GM23248 (cell line): ENCODE results near the gene CD58. TPM values are rescaled to one million over a fixed set of nuclear protein-coding genes. Genes with fewer than 3 reads are reported as not detected.

ENCODE experiments used
- DNase-seq: peaks from one replicate; pipeline ENCODE4 v3.0.0-alpha.2; 2015
- H2AFZ ChIP-seq: fragments of 200-600 bp; sonication (generic); 2 replicates; pipeline ENCODE4 v1.6.1; 2016; ENCODE audit warnings: antibody characterized with exemption
- H3F3A ChIP-seq: fragments of 200-600 bp; sonication (generic); 2 replicates; pipeline ENCODE4 v1.6.1; 2016; ENCODE audit warnings: mild to moderate bottlenecking, antibody characterized with exemption, mixed run types; ENCODE audit not compliant: insufficient read depth
- H3K27ac ChIP-seq: fragments of 200-600 bp; sonication (generic); 2 replicates; pipeline ENCODE4 v1.5.1; 2016; ENCODE audit warnings: mild to moderate bottlenecking
- H3K27me3 ChIP-seq: fragments of 200-600 bp; sonication (generic); replicated peaks from 2 replicates; pipeline ENCODE4 v1.6.1; 2016; ENCODE audit warnings: mild to moderate bottlenecking; ENCODE audit not compliant: insufficient read depth
- H3K36me3 ChIP-seq: fragments of 200-600 bp; sonication (generic); 2 replicates; pipeline ENCODE4 v1.6.1; 2016; ENCODE audit warnings: low read depth, mild to moderate bottlenecking
- H3K4me1 ChIP-seq: fragments of 200-600 bp; sonication (generic); 2 replicates; pipeline ENCODE4 v1.6.1; 2016; ENCODE audit warnings: mild to moderate bottlenecking; ENCODE audit not compliant: insufficient read depth
- H3K4me2 ChIP-seq: fragments of 200-600 bp; sonication (generic); one replicate; pipeline ENCODE4 v1.6.1; 2016; ENCODE audit warnings: mild to moderate bottlenecking; ENCODE audit not compliant: unreplicated experiment
- H3K4me3 ChIP-seq: fragments of 200-600 bp; sonication (generic); 2 replicates; pipeline ENCODE4 v1.5.1; 2016; ENCODE audit warnings: mild to moderate bottlenecking
- H3K79me2 ChIP-seq: fragments of 200-600 bp; sonication (generic); 2 replicates; pipeline ENCODE4 v1.6.1; 2016; ENCODE audit warnings: mild to moderate bottlenecking; ENCODE audit not compliant: insufficient read depth
- H3K9ac ChIP-seq: fragments of 200-600 bp; sonication (generic); 2 replicates; pipeline ENCODE4 v1.6.1; 2016; ENCODE audit warnings: mild to moderate bottlenecking
- H3K9me2 ChIP-seq: fragments of 200-600 bp; sonication (generic); 2 replicates; pipeline ENCODE4 v1.6.1; 2016; ENCODE audit warnings: mixed run types, mild to moderate bottlenecking, moderate library complexity; ENCODE audit not compliant: insufficient read depth
- H3K9me3 ChIP-seq: fragments of 200-600 bp; sonication (generic); one replicate; pipeline ENCODE4 v1.6.1; 2017; ENCODE audit warnings: low read depth
- H4K20me1 ChIP-seq: fragments of 200-600 bp; sonication (generic); 2 replicates; pipeline ENCODE4 v1.6.0; 2016; ENCODE audit not compliant: insufficient read depth
- EZH2 ChIP-seq: fragments of 200-600 bp; sonication (generic); IDR thresholded peaks from 2 replicates; pipeline ENCODE4 v1.6.1; 2018; ENCODE audit warnings: antibody characterized with exemption, mild to moderate bottlenecking; ENCODE audit not compliant: insufficient read depth, poor library complexity, severe bottlenecking
- EZH2phosphoT487 ChIP-seq: fragments of 200-600 bp; sonication (generic); IDR thresholded peaks from 2 replicates; pipeline ENCODE4 v1.6.1; 2018; ENCODE audit warnings: antibody characterized with exemption, moderate library complexity, mild to moderate bottlenecking, low read depth; ENCODE audit not compliant: insufficient read depth
- WGBS, 2 experiments: methylation state at CpG; one replicate each; pipeline ENCODE4 v1.1.6; 2015 to 2017; ENCODE audit warnings: low lambda C conversion rate in 2 of 2, low coverage in 1 of 2; ENCODE audit errors: missing lambda C conversion rate in 2 of 2; 5-methylcytosine and 5-hydroxymethylcytosine counted together
- in situ Hi-C: fragments of 300-500 bp; cut with MboI; formaldehyde crosslinking; loops from 2 replicates; pipeline ENCODE4 v1.15.0; 2020
- polyA plus RNA-seq: library from polyadenylated mRNA; unstranded; fragments of >200 nt; fragmentation: Nextera tagmentation; extraction: Ambion mirVana; gene quantifications from 2 replicates; pipeline ENCODE4 v1.2.1, GENCODE V29; 2016
- total RNA-seq: library from RNA; depleted of rRNA; stranded (reverse); fragments of >200 nt; shearing (Covaris generic); gene quantifications from 2 replicates; pipeline ENCODE4 v1.2.3, GENCODE V29; 2014

Gene CD58
- total and polyA plus RNA-seq, 2 experiments from 2014 or later: 14.1 to 30.0 TPM

DNA sequence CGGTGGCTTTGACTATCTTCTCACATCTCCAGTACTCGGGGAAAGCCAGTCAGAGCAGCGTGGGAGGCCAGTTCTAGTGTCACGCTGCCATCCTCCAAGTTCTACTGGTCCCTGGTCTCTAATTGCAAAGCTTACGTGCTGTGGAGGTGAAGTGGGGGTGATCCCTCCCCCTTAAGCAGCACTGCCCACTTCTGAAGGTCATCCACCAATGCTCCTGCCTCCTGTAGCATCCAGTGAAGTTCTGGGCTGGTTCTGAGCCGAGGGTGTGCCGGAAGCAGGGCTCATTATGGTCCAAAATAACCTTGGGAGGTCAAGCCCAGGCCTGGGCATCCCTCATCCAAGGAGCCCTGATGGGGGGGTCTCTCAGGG is 95.0 kb downstream of the CD58 start:
- no peak for TF ChIP-seq EZH2
- TF ChIP-seq EZH2phosphoT487: no peak
- in situ Hi-C loops: loop anchor here (25.0 kb wide), 1 partner anchor 664 kb away; no protein-coding TSS in a partner anchor
- Histone ChIP-seq H3K27me3 (no peaks in the 10 kb centered on the region), H3K79me2 (no peaks in the 10 kb centered on the region), H3F3A (no peaks in the 10 kb centered on the region), H4K20me1 (no peaks in the 10 kb centered on the region), H3K9me3 (no peaks in the 10 kb centered on the region), H3K36me3 (no peaks in the 10 kb centered on the region), H2AFZ (no peak overlapping the region), H3K9ac (no peak overlapping the region), H3K27ac (no peak overlapping the region), H3K9me2 (no peaks in the 10 kb centered on the region), H3K4me1 (no peaks in the 10 kb centered on the region), H3K4me3 (no peak overlapping the region), H3K4me2 (no peak overlapping the region)
- 69% methylated on average over 7 of the region's 7 CpGs for WGBS, 2 experiments
- no peak for DNase-seq

DNA sequence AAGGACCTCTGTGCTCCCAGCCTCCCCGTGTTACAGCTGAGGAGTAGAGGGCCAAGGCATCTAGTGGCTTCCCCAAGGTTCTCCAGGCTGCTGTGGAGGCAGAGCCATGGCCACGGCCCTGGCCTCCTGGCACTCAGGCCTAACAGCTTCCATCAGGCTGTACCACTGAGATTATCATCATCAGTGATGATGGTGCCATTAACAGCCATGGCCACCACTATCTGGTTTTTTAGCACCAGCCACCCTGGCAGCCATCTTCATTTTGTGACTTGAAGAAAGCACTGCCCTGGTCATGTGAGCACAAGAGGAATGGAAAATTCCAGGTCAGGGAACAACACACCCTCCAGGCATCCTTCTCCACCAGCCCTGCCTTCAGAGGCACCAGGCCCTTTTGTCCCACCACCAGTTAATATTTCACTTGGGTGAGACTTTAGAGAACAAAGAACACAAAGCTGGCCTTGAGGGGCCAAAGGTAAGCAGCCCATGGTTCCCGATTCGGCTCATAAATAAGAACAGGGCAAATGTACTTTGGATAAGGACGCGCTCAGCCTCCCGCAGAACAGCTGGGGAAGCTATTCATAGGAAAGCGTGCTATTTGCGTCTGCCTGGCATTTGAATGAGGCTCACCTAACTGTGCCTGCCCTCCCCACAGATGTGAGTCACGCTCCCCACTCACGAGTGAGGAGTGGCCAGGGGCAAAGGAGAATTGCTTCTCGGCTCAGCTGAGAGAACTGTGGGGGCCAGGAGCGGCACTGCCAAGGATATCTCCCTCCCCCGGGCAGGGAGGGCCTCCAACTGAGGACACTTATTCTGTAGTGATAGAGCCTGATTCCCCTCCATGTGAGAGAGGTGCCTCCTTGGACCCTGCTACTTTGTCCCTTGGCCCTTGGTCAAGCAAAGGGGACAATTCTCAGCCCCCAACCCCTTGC is 95.6 kb downstream of the CD58 start:
- Histone ChIP-seq H3K36me3 (no peaks in the 10 kb centered on the region), H3K4me1 (no peaks in the 10 kb centered on the region), H3F3A (no peaks in the 10 kb centered on the region), H2AFZ (no peak overlapping the region), H3K9me2 (no peaks in the 10 kb centered on the region), H3K79me2 (no peaks in the 10 kb centered on the region), H3K27me3 (no peaks in the 10 kb centered on the region), H3K27ac (no peak overlapping the region), H3K9ac (no peak overlapping the region), H4K20me1 (no peaks in the 10 kb centered on the region), H3K9me3 (no peaks in the 10 kb centered on the region), H3K4me3 (no peak overlapping the region), H3K4me2 (no peak overlapping the region)
- TF ChIP-seq EZH2phosphoT487 (no peak), EZH2 (no peak)
- DNase-seq: no peak
- WGBS, 2 experiments: 69 to 71% methylated on average over 14 of the region's 14 CpGs
- in situ Hi-C loops: loop anchor here (25.0 kb wide), 1 partner anchor 663 kb away; no protein-coding TSS in a partner anchor

DNA sequence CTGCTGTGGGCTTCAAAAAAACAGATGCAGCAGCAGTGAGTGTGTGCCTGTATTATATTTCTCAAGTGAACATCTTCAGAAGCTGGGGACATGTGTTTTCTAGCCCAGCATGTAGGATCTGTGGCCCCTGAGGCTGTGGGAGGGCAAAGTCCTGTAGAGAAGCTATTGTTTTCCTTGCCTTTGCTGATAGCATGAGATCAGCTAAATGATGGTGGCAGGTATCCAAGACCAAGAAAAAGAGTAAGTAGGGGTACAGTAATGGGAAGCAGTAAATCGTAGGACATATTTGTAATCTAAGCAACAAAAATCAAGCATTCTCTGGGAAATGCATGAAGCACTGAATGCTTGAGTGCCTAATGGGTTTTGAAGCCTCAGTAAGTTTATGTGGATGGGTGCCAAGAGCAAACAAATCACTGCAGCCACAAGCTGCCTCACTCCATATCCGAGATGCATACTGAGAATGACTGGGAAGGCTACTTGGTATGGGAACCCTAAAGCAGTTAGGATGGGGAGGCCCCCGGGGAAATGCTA is 98.3 kb downstream of the CD58 start:
- 31 to 35% methylated on average over 3 of the region's 3 CpGs for WGBS, 2 experiments
- H3K27me3 ChIP-seq: no peaks in the 10 kb centered on the region
- H3F3A ChIP-seq: no peaks in the 10 kb centered on the region

DNA sequence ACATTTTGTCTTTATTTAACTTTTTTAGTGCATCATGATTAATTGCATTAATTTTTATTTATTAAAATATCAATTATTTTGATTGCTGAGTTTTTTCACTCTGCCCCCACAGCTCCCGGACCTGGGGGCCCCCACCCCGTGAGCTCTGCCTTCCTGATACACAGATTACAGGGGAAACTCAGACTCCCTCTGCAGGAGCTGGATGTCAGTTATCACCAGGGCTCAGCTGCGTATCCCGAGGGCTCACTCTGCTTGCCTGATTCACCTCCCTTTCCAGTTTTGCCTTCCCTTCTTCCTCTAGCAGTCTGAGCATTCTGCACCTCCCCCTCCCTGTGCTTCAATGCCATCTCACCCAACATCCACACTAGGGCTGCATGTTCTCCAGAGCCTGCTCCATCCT is 99.6 kb downstream of the CD58 start:
- DNase-seq: no peak

More for the DNA sequence above, 98.3 kb downstream of the CD58 start:
- Histone ChIP-seq H3K27ac (no peak overlapping the region), H2AFZ (no peak overlapping the region), H3K9ac (no peak overlapping the region), H3K4me2 (no peak overlapping the region), H3K9me2 (no peaks in the 10 kb centered on the region), H3K4me3 (no peak overlapping the region), H3K9me3 (no peaks in the 10 kb centered on the region), H3K79me2 (no peaks in the 10 kb centered on the region), H3K4me1 (no peaks in the 10 kb centered on the region), H4K20me1 (no peaks in the 10 kb centered on the region), H3K36me3 (no peaks in the 10 kb centered on the region)
- no peak for DNase-seq
- in situ Hi-C loops: no loop called here
- TF ChIP-seq EZH2phosphoT487 (no peak), EZH2 (no peak)

More for the DNA sequence above, 99.6 kb downstream of the CD58 start:
- Histone ChIP-seq H3K9me2 (no peaks in the 10 kb centered on the region), H4K20me1 (no peaks in the 10 kb centered on the region), H3K79me2 (no peaks in the 10 kb centered on the region), H3F3A (no peaks in the 10 kb centered on the region), H3K4me1 (no peaks in the 10 kb centered on the region), H3K4me2 (no peak overlapping the region), H3K9me3 (no peaks in the 10 kb centered on the region), H3K27me3 (no peaks in the 10 kb centered on the region), H3K9ac (no peak overlapping the region), H3K4me3 (no peak overlapping the region), H3K36me3 (no peaks in the 10 kb centered on the region), H2AFZ (no peak overlapping the region), H3K27ac (no peak overlapping the region)
- WGBS, 2 experiments: 13 to 20% methylated on average over 4 of the region's 4 CpGs
- in situ Hi-C loops: no loop called here
- no peak for TF ChIP-seq EZH2phosphoT487
- no peak for TF ChIP-seq EZH2
